Hematopoietic multipotent progenitor cell treated with erythropoietin and hydrocortisone succinate and interleukin-3 and kit ligand, for 4 days (in vitro differentiated cells): ENCODE data around the gene PRDM2.

Source experiments
- DNase-seq: peaks from one replicate; pipeline ENCODE4 v3.0.0-alpha.2; 2015

Gene PRDM2

DNA sequence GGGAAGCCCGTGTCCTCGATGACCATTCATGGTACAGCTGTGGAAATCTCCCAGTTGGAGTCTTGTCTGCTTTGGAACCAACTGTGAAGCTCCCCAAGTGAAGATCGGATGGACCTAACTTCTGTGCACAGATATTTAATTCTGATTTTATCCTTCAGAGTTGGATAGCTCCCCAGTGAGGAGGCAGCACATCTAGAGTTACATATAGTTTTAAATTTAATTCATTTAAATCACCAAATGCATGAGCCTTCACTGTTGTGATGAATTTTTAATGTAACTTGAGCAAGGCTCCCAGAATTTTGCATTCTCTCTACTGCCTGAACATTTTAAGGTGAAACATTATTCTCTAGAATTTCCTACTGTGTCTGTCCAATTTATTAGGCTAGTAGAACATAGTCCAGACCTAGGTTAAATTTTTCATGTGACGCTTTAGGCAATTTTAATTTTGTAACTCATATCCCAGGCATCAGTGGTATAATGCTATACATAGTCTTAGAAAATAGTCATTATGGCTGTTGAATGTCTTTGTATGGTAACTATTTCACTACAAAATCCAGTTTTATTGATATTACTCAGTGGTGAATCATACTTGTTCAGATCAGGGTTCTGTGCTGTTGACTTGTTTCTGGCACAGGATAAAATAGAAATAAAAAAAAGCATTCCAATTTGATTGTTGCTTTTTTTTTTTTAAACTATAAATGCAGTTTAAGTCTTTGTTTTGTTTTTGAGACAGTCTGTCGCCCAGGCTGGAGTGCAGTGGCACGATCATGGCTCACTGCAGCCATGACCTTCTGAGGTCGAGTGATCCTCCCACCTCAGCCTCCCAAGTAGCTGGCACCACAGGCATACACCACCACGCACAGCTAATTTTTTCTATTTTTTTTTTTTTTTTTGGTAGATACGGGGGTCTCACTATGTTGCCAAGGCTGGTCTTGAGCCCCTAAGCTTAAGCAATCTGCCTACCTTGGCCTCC lies 66.9 kb downstream of the PRDM2 start:
- no peak for DNase-seq

DNA sequence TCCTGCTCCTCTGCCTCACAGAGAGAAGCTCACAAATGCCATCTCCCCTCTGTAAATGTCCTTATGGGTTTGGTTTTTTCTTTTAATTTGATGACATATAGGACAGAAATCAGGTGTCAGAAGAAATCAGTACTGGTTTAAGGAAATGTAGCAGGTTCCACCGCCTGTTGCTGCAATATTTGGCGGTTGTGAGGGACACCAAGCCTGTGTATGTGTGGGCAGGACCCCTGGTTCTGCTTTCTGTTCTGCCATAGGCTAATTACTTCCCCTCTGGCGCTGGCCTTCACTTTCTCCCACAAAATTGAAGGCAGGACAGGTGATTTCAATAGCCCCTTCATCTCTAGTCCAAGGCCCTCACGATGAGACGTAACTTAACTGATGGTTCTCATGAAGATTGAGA lies 69.2 kb downstream of the PRDM2 start:
- DNase-seq = peak; percentile 31

DNA sequence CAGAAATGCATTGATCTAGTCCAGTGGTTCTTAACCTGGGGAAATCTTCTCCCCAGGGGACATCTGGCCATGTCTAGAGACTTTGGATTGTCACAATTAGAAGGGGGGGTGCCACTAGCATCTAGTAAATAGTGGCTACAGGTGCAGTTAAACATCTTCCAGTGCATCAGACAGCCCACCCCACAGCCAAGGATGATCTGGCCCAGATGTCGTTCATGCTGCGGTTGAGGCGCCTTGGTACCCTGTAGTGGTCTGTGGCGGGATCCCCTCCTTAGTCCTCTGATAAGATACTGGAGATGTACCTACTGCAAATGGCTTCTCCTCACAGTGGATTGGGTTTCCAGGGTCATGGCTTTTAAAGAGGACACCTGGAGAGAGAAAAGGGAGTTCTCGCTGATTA lies 69.8 kb downstream of the PRDM2 start:
- no peak for DNase-seq

DNA sequence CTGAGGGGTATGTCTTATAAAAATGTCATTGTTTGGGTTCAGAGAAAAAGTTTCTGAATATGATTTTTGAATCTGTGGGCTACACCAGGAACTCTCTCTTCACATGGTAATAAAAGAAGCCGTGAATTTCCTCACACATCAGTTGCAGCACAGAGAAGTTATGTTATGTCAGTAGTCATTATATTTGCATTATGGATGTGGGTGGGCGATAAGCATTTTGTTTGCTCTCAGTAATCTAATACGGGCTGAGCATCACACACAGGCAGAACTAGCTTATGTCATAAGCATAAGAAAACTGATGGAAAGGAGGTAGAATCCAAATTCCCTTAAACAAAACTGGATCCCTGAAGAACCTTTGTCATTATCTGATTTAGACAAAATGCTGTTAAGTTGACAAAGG lies 70.8 kb downstream of the PRDM2 start:
- no peak for DNase-seq

DNA sequence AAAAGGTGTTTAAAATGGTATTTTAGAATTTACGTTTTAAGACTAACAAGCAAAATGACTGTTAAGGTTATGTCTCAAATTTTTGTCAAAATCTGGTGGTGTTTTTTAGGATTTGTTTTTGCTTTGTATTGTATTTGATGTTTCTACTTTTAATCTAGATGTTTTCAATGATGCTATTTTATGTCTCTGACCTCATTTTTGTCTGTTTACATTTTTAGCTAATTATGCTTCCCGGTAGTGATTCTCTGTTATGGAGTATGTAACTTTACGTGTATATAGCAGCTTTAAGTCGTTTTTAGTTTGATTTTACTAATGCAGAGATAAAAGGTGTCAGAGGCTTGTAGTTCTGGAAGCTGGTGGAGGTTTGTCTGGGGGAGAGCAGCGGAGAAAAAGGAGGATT lies 71.8 kb downstream of the PRDM2 start:
- DNase-seq = no peak

DNA sequence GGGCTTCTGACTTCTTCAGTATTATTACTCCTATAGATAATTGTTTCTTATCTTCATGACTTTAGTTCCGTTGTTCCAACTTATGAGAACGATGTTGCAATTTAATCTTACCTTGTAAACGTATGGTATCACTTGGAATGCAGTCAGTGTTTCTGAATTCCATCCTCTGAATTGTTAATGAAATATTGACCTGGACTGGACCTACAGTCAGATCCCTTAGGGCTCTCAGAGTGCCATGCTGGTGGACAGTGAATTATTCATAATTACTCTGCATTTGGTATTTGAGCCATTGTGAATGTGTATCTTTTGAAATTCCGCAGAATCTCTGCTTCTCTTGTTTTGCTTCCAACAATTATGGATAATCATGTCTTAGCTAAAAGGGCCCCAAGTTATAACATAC lies 72.3 kb downstream of the PRDM2 start:
- no peak for DNase-seq

DNA sequence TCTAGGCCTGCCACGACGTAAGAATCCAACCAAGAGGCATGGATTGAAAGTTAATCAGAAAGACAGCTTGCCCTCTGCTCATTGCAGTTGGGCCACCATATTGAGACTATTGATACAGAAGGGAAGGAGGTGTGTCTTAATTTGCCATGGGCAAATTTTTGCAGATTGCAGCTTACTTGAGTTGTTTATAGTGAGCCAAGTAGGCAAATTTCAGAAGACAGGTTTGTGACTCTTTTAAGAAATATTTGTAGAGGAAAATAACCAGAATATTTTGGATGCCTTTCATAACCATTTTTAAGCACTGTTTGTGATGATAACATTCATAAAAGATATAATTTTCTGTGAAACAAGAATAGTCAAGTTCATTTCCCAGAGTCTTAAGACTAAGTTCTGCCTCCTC lies 74.1 kb downstream of the PRDM2 start:
- no peak for DNase-seq

DNA sequence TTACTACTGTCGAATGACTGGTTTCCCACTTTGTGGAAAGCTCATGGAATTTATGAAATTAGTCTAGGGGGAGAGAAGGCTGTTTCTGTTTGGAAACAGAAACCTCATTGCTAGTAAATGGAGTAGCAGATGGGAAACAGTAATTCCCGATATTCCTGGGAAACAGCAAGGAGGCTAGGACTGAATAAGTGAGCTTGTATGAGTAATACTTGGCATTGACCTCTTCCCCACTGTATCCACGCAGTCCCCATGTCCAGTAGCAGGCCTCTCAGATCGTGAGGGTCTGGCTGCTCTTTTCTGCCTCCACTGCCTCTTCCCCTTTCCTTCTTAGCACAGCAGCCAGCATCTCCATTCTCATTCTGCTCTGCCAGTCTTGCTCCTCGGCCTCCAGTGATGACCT lies 75.5 kb downstream of the PRDM2 start:
- no peak for DNase-seq

DNA sequence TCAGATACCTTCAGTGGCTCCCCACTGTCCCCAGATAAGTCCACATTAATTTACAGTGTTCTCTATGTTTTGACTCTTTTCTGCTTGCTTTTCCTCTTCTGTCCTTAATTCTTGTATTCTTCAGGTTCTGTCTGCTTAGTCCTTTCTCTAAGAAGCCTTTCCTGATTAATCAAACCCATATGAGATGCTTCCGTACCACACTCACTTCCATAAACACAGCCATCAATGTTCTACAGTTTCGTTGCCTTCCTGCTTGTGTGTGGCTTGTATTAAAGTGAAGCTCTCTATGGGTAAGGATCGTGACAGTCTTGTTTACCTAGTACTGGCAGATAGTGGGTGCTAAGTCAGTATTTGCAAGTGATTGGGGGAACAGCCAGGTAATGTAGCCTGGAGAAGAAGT lies 75.9 kb downstream of the PRDM2 start:
- no peak for DNase-seq

DNA sequence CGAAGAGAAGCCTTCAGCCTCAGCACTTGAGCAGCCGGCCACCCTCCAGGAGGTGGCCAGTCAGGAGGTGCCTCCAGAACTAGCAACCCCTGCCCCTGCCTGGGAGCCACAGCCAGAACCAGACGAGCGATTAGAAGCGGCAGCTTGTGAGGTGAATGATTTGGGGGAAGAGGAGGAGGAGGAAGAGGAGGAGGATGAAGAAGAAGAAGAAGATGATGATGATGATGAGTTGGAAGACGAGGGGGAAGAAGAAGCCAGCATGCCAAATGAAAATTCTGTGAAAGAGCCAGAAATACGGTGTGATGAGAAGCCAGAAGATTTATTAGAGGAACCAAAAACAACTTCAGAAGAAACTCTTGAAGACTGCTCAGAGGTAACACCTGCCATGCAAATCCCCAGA lies 78.4 kb downstream of the PRDM2 start:
- DNase-seq = no peak

DNA sequence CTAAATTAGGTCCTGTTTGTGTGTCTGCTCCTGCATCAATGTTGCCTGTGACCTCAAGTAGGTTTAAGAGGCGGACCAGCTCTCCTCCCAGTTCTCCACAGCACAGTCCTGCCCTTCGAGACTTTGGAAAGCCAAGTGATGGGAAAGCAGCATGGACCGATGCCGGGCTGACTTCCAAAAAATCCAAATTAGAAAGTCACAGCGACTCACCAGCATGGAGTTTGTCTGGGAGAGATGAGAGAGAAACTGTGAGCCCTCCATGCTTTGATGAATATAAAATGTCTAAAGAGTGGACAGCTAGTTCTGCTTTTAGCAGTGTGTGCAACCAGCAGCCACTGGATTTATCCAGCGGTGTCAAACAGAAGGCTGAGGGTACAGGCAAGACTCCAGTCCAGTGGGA lies 79.9 kb downstream of the PRDM2 start:
- no peak for DNase-seq

DNA sequence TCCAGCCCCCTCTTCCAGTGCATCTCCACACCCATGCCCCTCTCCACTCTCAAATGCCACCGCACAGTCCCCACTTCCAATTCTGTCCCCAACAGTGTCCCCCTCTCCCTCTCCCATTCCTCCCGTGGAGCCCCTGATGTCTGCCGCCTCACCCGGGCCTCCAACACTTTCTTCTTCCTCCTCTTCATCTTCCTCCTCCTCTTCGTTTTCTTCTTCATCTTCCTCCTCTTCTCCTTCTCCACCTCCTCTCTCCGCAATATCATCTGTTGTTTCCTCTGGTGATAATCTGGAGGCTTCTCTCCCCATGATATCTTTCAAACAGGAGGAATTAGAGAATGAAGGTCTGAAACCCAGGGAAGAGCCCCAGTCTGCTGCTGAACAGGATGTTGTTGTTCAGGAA lies 80.8 kb downstream of the PRDM2 start:
- no peak for DNase-seq

DNA sequence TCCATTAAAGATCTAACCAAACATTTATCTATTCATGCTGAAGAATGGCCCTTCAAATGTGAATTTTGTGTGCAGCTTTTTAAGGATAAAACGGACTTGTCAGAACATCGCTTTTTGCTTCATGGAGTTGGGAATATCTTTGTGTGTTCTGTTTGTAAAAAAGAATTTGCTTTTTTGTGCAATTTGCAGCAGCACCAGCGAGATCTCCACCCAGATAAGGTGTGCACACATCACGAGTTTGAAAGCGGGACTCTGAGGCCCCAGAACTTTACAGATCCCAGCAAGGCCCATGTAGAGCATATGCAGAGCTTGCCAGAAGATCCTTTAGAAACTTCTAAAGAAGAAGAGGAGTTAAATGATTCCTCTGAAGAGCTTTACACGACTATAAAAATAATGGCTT lies 81.2 kb downstream of the PRDM2 start:
- no peak for DNase-seq

DNA sequence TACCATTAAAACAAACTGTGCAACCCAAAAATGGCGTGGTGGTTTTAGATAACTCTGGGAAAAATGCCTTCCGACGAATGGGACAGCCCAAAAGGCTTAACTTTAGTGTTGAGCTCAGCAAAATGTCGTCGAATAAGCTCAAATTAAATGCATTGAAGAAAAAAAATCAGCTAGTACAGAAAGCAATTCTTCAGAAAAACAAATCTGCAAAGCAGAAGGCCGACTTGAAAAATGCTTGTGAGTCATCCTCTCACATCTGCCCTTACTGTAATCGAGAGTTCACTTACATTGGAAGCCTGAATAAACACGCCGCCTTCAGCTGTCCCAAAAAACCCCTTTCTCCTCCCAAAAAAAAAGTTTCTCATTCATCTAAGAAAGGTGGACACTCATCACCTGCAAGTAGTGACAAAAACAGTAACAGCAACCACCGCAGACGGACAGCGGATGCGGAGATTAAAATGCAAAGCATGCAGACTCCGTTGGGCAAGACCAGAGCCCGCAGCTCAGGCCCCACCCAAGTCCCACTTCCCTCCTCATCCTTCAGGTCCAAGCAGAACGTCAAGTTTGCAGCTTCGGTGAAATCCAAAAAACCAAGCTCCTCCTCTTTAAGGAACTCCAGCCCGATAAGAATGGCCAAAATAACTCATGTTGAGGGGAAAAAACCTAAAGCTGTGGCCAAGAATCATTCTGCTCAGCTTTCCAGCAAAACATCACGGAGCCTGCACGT lies 82.1 kb downstream of the PRDM2 start:
- no peak for DNase-seq

DNA sequence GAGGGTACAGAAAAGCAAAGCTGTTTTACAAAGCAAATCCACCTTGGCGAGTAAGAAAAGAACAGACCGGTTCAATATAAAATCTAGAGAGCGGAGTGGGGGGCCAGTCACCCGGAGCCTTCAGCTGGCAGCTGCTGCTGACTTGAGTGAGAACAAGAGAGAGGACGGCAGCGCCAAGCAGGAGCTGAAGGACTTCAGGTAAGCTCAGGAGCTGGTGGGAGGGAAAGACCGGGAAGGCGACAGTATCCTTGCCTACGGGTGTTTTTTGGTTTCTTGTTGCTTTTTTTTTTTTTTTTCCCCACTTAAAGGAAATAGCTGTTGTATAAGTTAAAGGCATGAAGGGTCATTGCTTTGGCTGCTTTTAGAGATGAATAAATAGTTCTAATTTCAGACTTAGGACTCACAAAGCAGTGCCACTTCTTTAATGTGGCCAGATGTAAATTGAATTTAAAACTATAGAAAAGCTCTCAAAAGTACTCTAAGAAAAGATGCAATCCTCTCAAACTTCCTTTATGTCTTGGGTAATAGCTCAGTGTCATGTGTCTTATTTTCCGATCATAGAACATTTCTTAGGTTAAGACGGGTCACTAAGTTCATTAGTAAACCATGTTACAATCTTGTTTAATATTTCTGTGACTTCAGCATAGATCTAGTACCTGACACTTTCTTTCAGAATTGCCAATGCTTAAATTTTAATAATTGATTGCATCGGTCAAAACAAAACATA lies 82.8 kb downstream of the PRDM2 start:
- DNase-seq = no peak

DNA sequence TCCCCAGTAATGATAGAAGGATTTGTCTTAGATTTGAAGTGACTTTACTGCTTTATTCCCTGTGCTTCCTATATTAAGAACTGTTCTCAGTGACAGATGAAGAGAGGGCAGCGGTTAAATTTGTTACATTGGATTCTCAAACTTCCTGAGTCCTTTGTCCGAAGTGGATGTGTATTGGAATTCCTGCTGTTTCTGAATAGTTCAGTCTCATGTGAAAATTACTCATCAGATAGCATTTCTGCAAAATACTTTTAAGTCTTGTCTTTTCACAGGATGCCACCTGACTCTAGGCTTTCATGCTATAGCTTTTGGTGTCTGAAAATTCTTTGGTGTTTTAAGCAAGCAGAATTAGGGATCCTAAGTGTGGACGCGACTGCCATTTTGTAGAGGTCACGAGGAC lies 83.6 kb downstream of the PRDM2 start:
- DNase-seq = no peak

DNA sequence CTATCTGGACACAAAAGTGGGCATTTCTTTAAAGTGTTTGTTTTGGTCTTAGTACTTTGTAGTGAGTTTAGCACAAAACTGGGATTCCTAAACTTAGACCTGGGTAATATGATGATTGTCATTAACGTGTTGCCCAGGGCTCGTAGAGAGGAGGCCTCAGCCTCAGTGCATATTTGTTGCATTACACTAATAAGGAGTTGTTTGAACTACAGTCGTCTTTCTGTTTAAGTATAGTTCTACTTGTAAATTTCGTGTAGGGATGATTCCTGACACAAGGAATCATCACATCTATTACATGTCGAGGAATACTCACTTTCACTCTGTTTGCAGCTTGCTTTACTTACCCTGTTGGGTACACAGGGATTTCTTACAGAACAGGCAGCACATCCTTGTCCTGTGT lies 85.0 kb downstream of the PRDM2 start:
- no peak for DNase-seq

DNA sequence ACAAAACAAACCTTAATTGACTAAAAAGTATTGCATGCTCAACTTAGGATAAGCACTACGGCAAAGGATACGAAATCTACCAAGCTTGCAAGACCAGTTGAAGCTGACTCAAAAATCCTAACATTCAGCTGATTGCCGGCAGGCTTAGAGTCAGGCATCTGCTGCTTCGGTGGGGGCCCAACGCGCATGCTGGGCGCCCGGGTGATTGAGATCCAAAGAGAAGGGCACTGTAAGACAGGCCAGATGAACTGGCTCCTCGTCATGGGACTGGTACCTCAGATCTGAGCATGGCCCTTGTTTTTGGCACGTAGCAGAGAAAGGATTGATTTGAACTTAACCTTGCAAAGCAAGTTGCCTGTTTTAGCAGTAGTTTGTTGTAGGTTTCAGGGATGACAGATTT lies 86.6 kb downstream of the PRDM2 start:
- no peak for DNase-seq

DNA sequence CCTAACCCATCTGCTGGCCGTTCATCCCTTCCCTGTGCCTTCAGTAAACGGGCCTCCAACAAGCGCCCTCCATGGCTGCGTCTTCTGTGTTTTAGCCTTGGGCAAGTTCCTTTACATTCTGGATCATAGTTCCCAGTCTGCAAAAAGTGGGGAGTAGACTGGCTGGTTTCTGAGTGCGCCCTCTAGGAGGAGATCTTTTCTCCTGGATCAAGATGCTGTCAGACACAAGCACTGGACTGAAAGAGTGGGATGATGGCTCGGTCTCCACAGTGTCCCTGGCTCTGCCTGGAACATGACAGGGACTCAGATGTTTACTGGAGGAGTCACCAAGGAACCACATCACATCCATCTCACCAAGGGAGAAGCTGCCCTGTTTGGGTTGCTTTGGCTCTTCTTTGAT lies 88.8 kb downstream of the PRDM2 start:
- no peak for DNase-seq

DNA sequence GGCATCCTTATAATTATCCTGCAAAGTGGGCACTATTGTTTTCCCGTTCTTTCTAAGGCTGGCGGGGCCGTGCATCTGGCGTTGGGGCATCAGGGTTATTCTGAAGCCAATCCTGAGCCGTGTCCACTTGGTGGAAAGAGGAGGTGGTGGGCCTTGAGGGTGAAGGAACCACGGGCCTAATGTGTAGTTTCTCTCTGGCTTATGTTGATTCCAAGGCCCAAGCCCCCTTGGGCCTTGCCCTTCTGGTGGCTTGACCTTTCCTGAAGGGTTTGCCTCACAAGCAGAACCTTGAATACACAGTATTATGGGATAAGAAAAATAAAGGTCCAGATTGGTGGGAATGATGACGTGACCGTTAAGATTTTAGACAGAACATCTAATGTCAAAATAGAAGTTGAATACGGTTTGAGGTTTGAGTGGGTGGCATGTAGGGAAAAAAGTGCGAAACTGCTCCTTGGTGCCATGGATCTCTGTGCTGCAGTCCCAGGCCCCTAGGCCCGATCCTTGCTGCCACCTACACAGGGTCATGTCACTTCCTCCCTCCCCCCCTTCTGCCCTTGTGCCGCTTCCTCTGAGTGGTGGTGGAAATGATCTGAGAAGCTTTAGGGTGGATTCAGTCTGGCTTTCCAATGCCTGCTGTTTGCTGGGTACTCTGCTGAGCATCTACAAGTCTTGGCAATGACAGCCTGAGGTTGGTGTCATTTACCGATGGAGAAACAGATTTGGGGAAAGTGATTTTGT lies 90.5 kb downstream of the PRDM2 start:
- DNase-seq = no peak

DNA sequence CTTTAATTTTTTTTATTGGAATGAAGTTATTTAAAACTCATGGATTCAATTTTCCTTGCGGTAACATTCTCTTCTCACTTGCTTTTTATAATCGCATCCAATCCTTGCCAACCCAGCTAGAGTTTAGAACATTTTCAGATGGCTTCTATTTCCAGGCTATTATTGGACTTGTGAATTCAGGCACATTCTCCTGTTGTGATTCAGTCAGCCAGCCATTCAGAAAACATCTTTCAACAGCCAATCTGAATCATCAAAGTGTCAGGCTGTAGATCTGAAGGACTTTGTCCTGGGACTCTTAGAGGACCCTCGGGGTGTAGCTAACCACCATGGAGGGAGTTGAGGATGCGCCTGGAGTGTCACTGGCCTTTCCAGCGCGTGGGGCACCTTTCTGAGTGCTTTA lies 92.4 kb downstream of the PRDM2 start:
- DNase-seq = no peak

DNA sequence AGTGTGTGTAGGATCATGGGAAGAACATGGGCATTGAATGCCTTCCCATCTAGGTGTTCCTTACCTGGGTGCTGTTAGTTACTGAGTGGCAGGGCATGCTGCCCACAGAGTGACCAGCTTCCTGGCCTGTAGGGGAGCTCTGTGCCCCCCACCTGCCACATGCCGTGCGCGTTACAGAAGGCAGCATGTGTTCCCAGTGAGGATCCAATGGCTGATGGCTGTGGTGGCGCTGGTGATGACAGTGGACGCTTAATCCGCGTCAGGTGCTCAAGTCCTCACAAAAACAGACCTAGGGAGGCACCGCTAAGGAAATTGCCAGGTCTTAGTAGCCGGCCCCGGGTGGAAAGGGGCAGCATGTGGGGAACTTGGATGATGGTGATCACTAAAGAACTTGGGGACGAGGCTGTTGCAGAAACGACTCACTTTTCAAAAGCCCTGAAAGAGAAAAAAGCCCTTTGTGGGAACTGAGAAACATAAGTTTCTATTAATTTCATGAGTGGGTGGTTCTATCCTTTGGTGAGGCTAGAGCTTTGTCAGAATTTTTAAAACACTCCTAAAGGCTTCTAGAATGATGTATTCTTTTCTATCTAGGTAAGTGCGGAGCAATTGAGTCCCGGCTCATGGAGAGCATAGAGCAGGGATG lies 93.2 kb downstream of the PRDM2 start:
- DNase-seq = no peak
